Measurements from ENCODE around the gene FTH1. TPM values are rescaled to one million over a fixed set of nuclear protein-coding genes. Genes with fewer than 3 reads are reported as not detected.

Gene FTH1
- total RNA-seq, 6 donors from 2014 or later, result 2,996 to 4,693 (median 4,496) TPM

- ATAC-seq (ENCODE audit: low FRiP score in 2 of 2) (no peak), DNase-seq (no peak)
- no peaks in the 10 kb centered on the region for H3K36me3 ChIP-seq
- TF ChIP-seq EP300 (IDR thresholded peaks at IDR 0.05), result no peak
- no peaks in the 10 kb centered on the region for H3K9me3 ChIP-seq
- WGBS, 2 donors, result 68 to 76% methylated on average over 6 of the region's 6 CpGs
- H3K27ac ChIP-seq, result peak overlapping the region in 1 of 4 donors; percentile 15
- no peak overlapping the region for H3K4me3 ChIP-seq
- peaks cover 23 to 43% (median 28%) of the 10 kb centered on the region in 4 donors for H3K4me1 ChIP-seq
- H3K27me3 ChIP-seq, result peaks cover 0 to 8% (median 3%) of the 10 kb centered on the region in 4 donors
These were observed 48.3 kb downstream of the FTH1 start for GRCh38 chr11:61918938-61919704.

GRCh38 chr11:61918251-61918937 lies 49.0 kb downstream of the FTH1 start:
- DNase-seq (no peak), ATAC-seq (ENCODE audit: low FRiP score in 2 of 2) (no peak)
- 82 to 84% methylated on average over 14 of the region's 14 CpGs for WGBS, 2 donors
- Histone ChIP-seq H3K4me1 (peaks cover 17 to 39% (median 24%) of the 10 kb centered on the region in 4 donors), H3K36me3 (no peaks in the 10 kb centered on the region), H3K27me3 (peaks cover 0 to 8% (median 3%) of the 10 kb centered on the region in 4 donors), H3K27ac (peak overlapping the region in 1 of 4 donors; percentile 72), H3K4me3 (no peak overlapping the region), H3K9me3 (no peaks in the 10 kb centered on the region)
- TF ChIP-seq EP300 (IDR thresholded peaks at IDR 0.05) (no peak), POLR2A (IDR thresholded peaks at IDR 0.05) (no peak), POLR2AphosphoS5 (IDR thresholded peaks at IDR 0.05) (no peak), CTCF (IDR thresholded peaks at IDR 0.05) (no peak)

GRCh38 chr11:61917334-61918109 lies 49.9 kb downstream of the FTH1 start, which contains the start of gene RAB3IL1:
Gene RAB3IL1 (minus strand): TSS chr11:61917566. CDS start chr11:61917367, 199 bp downstream.
- H3K9me3 ChIP-seq, result no peaks in the 10 kb centered on the region
- peaks cover 12 to 36% (median 18%) of the 10 kb centered on the region in 4 donors for H3K4me1 ChIP-seq
- H3K27ac ChIP-seq, result peak within 1 kb of the TSS in 3 of 4 donors; percentile 37 to 77 (median 72)
- H3K36me3 ChIP-seq, result no peaks in the 10 kb centered on the region
- ATAC-seq (ENCODE audit: low FRiP score in 2 of 2) (peak in 1 of 2 donors; percentile 89), DNase-seq (peak; percentile 53 to 93)
- H3K27me3 ChIP-seq, result peaks cover 0 to 8% (median 3%) of the 10 kb centered on the region in 4 donors
- peak in 2 of 4 donors; percentile 13 to 48 for TF ChIP-seq POLR2A (IDR thresholded peaks at IDR 0.05)
- peak in 1 of 6 experiments; percentile 24 for TF ChIP-seq CTCF (IDR thresholded peaks at IDR 0.05)
- peak in 1 of 2 donors; percentile 6 for TF ChIP-seq POLR2AphosphoS5 (IDR thresholded peaks at IDR 0.05)
- no peak for TF ChIP-seq EP300 (IDR thresholded peaks at IDR 0.05)
- H3K4me3 ChIP-seq, result peak within 1 kb of the TSS; percentile 40 to 64 (median 61)
- WGBS, 2 donors, result 3 to 7% methylated on average over 10 to 47 of the region's 74 CpGs

GRCh38 chr11:61916737-61917333 lies 50.6 kb downstream of the FTH1 start:
- peak; percentile 22 to 82 for DNase-seq
- H3K4me3 ChIP-seq, result peak overlapping the region; percentile 40 to 64 (median 61)
- no peak for ATAC-seq (ENCODE audit: low FRiP score in 2 of 2)

More at GRCh38 chr11:61916737-61917333, 50.6 kb downstream of the FTH1 start:
- no peaks in the 10 kb centered on the region for H3K9me3 ChIP-seq
- WGBS, 2 donors, result 10 to 26% methylated on average over 10 to 13 of the region's 32 CpGs
- H3K27ac ChIP-seq, result peak overlapping the region in 3 of 4 donors; percentile 37 to 77 (median 72)
- H3K36me3 ChIP-seq, result no peaks in the 10 kb centered on the region
- TF ChIP-seq CTCF (IDR thresholded peaks at IDR 0.05) (no peak), POLR2AphosphoS5 (IDR thresholded peaks at IDR 0.05) (no peak), POLR2A (IDR thresholded peaks at IDR 0.05) (no peak), EP300 (IDR thresholded peaks at IDR 0.05) (no peak)
- H3K4me1 ChIP-seq, result peaks cover 9 to 34% (median 18%) of the 10 kb centered on the region in 4 donors
- H3K27me3 ChIP-seq, result peaks cover 0 to 8% (median 3%) of the 10 kb centered on the region in 4 donors

All from upper lobe of left lung (tissue), 6 donors.